ENCODE data around the gene CYCS. TPM values are rescaled to one million over a fixed set of nuclear protein-coding genes. Genes with fewer than 3 reads are reported as not detected.

CYCS gene
- total RNA-seq, 1 donor from 2014 or later: 143 TPM

- Histone ChIP-seq H2AFZ (ENCODE audit: low read depth, low read length) (no peak overlapping the region), H3K9ac (ENCODE audit: low read length) (no peak overlapping the region), H3K27ac (ENCODE audit: low read depth, low read length) (no peak overlapping the region), H3K27me3 (ENCODE audit: insufficient read depth, low read length) (no peaks in the 10 kb centered on the region), H3K4me3 (ENCODE audit: insufficient read depth, low read depth, low read length) (no peak overlapping the region), H3K4me1 (ENCODE audit: insufficient read depth, low read length) (no peaks in the 10 kb centered on the region), H3K79me2 (ENCODE audit: insufficient read depth, low read length) (no peaks in the 10 kb centered on the region), H4K20me1 (ENCODE audit: insufficient read depth, low read length) (no peaks in the 10 kb centered on the region), H3K4me2 (ENCODE audit: low read length) (no peak overlapping the region), H3K36me3 (ENCODE audit: insufficient read depth, low read length) (no peaks in the 10 kb centered on the region), H3K9me3 (ENCODE audit: insufficient read depth, low read depth, low read length) (no peaks in the 10 kb centered on the region)
- H3K4me3 Mint-ChIP-seq (ENCODE audit: unreplicated experiment): no peak overlapping the region
- FAIRE-seq (no peak), DNase-seq (ENCODE audit: low read depth) (no peak)
- H3K27ac Mint-ChIP-seq (ENCODE audit: unreplicated experiment): no peak overlapping the region
- H3K27me3 Mint-ChIP-seq (ENCODE audit: low read depth, unreplicated experiment): no peaks in the 10 kb centered on the region
- no peaks in the 10 kb centered on the region for H3K9me3 Mint-ChIP-seq (ENCODE audit: unreplicated experiment)
- no peaks in the 10 kb centered on the region for H3K36me3 Mint-ChIP-seq (ENCODE audit: low read depth, unreplicated experiment)
- H3K4me1 Mint-ChIP-seq (ENCODE audit: low read depth, unreplicated experiment): no peaks in the 10 kb centered on the region
- TF ChIP-seq EZH2 (IDR thresholded peaks at IDR 0.05; ENCODE audit: insufficient read depth, low read length) (no peak), CTCF (IDR thresholded peaks at IDR 0.05; ENCODE audit: insufficient read depth, low read depth, low read length) (no peak)
These were observed 18.7 kb upstream of the CYCS start for GRCh38 chr7:25143763-25144162.

- TF ChIP-seq EZH2 (IDR thresholded peaks at IDR 0.05; ENCODE audit: insufficient read depth, low read length) (no peak), CTCF (IDR thresholded peaks at IDR 0.05; ENCODE audit: insufficient read depth, low read depth, low read length) (no peak)
- Histone ChIP-seq H2AFZ (ENCODE audit: low read depth, low read length) (no peak overlapping the region), H3K4me1 (ENCODE audit: insufficient read depth, low read length) (no peaks in the 10 kb centered on the region), H3K9ac (ENCODE audit: low read length) (no peak overlapping the region), H3K9me3 (ENCODE audit: insufficient read depth, low read depth, low read length) (no peaks in the 10 kb centered on the region), H4K20me1 (ENCODE audit: insufficient read depth, low read length) (no peaks in the 10 kb centered on the region), H3K27ac (ENCODE audit: low read depth, low read length) (no peak overlapping the region), H3K79me2 (ENCODE audit: insufficient read depth, low read length) (no peaks in the 10 kb centered on the region), H3K4me2 (ENCODE audit: low read length) (no peak overlapping the region), H3K4me3 (ENCODE audit: insufficient read depth, low read depth, low read length) (no peak overlapping the region), H3K27me3 (ENCODE audit: insufficient read depth, low read length) (no peaks in the 10 kb centered on the region), H3K36me3 (ENCODE audit: insufficient read depth, low read length) (no peaks in the 10 kb centered on the region)
- Mint-ChIP-seq H3K36me3 (ENCODE audit: low read depth, unreplicated experiment) (peaks cover 4% of the 10 kb centered on the region), H3K27ac (ENCODE audit: unreplicated experiment) (no peak overlapping the region), H3K27me3 (ENCODE audit: low read depth, unreplicated experiment) (no peaks in the 10 kb centered on the region), H3K4me1 (ENCODE audit: low read depth, unreplicated experiment) (no peaks in the 10 kb centered on the region), H3K4me3 (ENCODE audit: unreplicated experiment) (no peak overlapping the region), H3K9me3 (ENCODE audit: unreplicated experiment) (no peaks in the 10 kb centered on the region)
- FAIRE-seq (no peak), DNase-seq (ENCODE audit: low read depth) (no peak)
These were observed 14.5 kb upstream of the CYCS start for GRCh38 chr7:25139536-25139935.

GRCh38 chr7:25134358-25135010 lies 9.4 kb upstream of the CYCS start:
- no peak overlapping the region for H2AFZ ChIP-seq (ENCODE audit: low read depth, low read length)
- H3K27ac ChIP-seq (ENCODE audit: low read depth, low read length): no peak overlapping the region
- no peaks in the 10 kb centered on the region for H3K4me1 ChIP-seq (ENCODE audit: insufficient read depth, low read length)
- Mint-ChIP-seq H3K27me3 (ENCODE audit: low read depth, unreplicated experiment) (no peaks in the 10 kb centered on the region), H3K4me1 (ENCODE audit: low read depth, unreplicated experiment) (no peaks in the 10 kb centered on the region), H3K4me3 (ENCODE audit: unreplicated experiment) (no peak overlapping the region), H3K36me3 (ENCODE audit: low read depth, unreplicated experiment) (peaks cover 6% of the 10 kb centered on the region), H3K27ac (ENCODE audit: unreplicated experiment) (no peak overlapping the region), H3K9me3 (ENCODE audit: unreplicated experiment) (no peaks in the 10 kb centered on the region)
- no peak for TF ChIP-seq CTCF (IDR thresholded peaks at IDR 0.05; ENCODE audit: insufficient read depth, low read depth, low read length)
- TF ChIP-seq EZH2 (IDR thresholded peaks at IDR 0.05; ENCODE audit: insufficient read depth, low read length): no peak
- no peaks in the 10 kb centered on the region for H3K27me3 ChIP-seq (ENCODE audit: insufficient read depth, low read length)
- no peaks in the 10 kb centered on the region for H4K20me1 ChIP-seq (ENCODE audit: insufficient read depth, low read length)
- no peak overlapping the region for H3K4me3 ChIP-seq (ENCODE audit: insufficient read depth, low read depth, low read length)
- FAIRE-seq (no peak), DNase-seq (ENCODE audit: low read depth) (no peak)
- H3K4me2 ChIP-seq (ENCODE audit: low read length): no peak overlapping the region
- H3K9me3 ChIP-seq (ENCODE audit: insufficient read depth, low read depth, low read length): no peaks in the 10 kb centered on the region
- no peak overlapping the region for H3K9ac ChIP-seq (ENCODE audit: low read length)
- H3K79me2 ChIP-seq (ENCODE audit: insufficient read depth, low read length): no peaks in the 10 kb centered on the region
- H3K36me3 ChIP-seq (ENCODE audit: insufficient read depth, low read length): no peaks in the 10 kb centered on the region
